Kidney (tissue), 14 donors: ENCODE measurements around the gene MBD5. TPM values are rescaled to one million over a fixed set of nuclear protein-coding genes. Genes with fewer than 3 reads are reported as not detected.

Experiments used
- DNase-seq, 5 donors: peaks; one replicate each; pipeline ENCODE4 v3.0.0-alpha.2; 2013 to 2020
- FAIRE-seq: peaks from 2 replicates; lab custom pipeline; 2012; peaks lifted over from hg19 to GRCh38; lab: Jason Lieb, UNC
- H3K27ac ChIP-seq, 2 donors: one replicate each; pipeline ENCODE4 v1.7.0; 2013; ENCODE audit warnings: low read depth in 2 of 2, low read length in 2 of 2, inconsistent platforms in 1 of 2
- H3K27me3 ChIP-seq: one replicate; pipeline ENCODE4 v1.7.1; 2013; ENCODE audit warnings: low read length, inconsistent platforms; ENCODE audit not compliant: control insufficient read depth, insufficient read depth
- H3K36me3 ChIP-seq, 3 donors: one replicate each; pipeline versions ENCODE4 v1.7.0 to v1.7.1; 2013; ENCODE audit warnings: low read length in 3 of 3, control low read depth in 1 of 3, inconsistent platforms in 1 of 3; ENCODE audit not compliant: insufficient read depth in 3 of 3, control insufficient read depth in 2 of 3
- H3K4me1 ChIP-seq, 3 donors: one replicate each; pipeline versions ENCODE4 v1.7.0 to v1.7.1; 2013; ENCODE audit warnings: low read length in 3 of 3, inconsistent platforms in 1 of 3, low read depth in 1 of 3; ENCODE audit not compliant: control insufficient read depth in 2 of 3, insufficient read depth in 2 of 3
- H3K4me3 ChIP-seq, 3 donors: one replicate each; pipeline versions ENCODE4 v1.7.0 to v1.8.1; 2013; ENCODE audit warnings: low read length in 3 of 3, control low read depth in 1 of 3, inconsistent platforms in 1 of 3
- H3K9ac ChIP-seq, 3 donors: one replicate each; pipeline versions ENCODE4 v1.7.0 to v1.7.1; 2013; ENCODE audit warnings: low read length in 3 of 3, control low read depth in 1 of 3, inconsistent platforms in 1 of 3
- H3K9me3 ChIP-seq, 3 donors: one replicate each; pipeline versions ENCODE4 v1.7.0 to v1.7.1; 2013; ENCODE audit warnings: low read length in 3 of 3, control low read depth in 1 of 3, inconsistent platforms in 1 of 3; ENCODE audit not compliant: control insufficient read depth in 2 of 3, insufficient read depth in 1 of 3
- CTCF ChIP-seq: IDR thresholded peaks from 3 replicates; pipeline ENCODE4 v1.5.1; 2012; ENCODE audit warnings: mild to moderate bottlenecking, moderate library complexity, borderline replicate concordance; ENCODE audit not compliant: insufficient read depth; ENCODE audit errors: extremely low read depth
- intact Hi-C: fragments of 100-400 bp; cut with DNase I; formaldehyde crosslinking; loops from one replicate; pipeline ENCODE4 v1.11.1; 2022
- polyA plus RNA-seq: library from polyadenylated mRNA; stranded (reverse); fragments of 350-450 nt; fragmentation: Illumina TruSeq; extraction: RNeasy Lipid Tissue Mini Kit (QIAGEN cat#74804); gene quantifications from one replicate; pipeline ENCODE4 v1.2.3, GENCODE V29; 2014; ENCODE audit warnings: low read depth, low replicate concordance; ENCODE audit not compliant: insufficient read depth
- total RNA-seq: library from RNA; stranded (reverse); fragmentation: NEBNext Ultra II Directional; extraction: Animal tissue kit (Norgen Biotek cat#: 25700); gene quantifications from one replicate; pipeline ENCODE4 v1.2.1, GENCODE V29; 2021
- donor health status: control.
- donor health status: control.
- donor health status: control.
- donor health status: control.
- donor health status: control.
- donor health status: DM: yes; HTN: yes; CAD: no.
- donor health status: Normal renal cell carcinoma (clear cell type).

MBD5 gene
- total and polyA plus RNA-seq, 2 donors from 2014 or later: 6.9 to 66.8 TPM

- FAIRE-seq (no peak), DNase-seq (no peak)
- Histone ChIP-seq H3K27me3 (no peaks in the 10 kb centered on the region), H3K9ac (no peak overlapping the region), H3K9me3 (no peaks in the 10 kb centered on the region), H3K27ac (no peak overlapping the region), H3K36me3 (no peaks in the 10 kb centered on the region), H3K4me1 (no peaks in the 10 kb centered on the region), H3K4me3 (no peak overlapping the region)
- intact Hi-C loops: no loop called here
- TF ChIP-seq CTCF: no peak
Measured at GRCh38 chr2:148475626-148476025, 454.7 kb downstream of the MBD5 start.

- H3K4me1 ChIP-seq: no peaks in the 10 kb centered on the region
- FAIRE-seq (no peak), DNase-seq (no peak)
- no peak overlapping the region for H3K9ac ChIP-seq
- no peaks in the 10 kb centered on the region for H3K9me3 ChIP-seq
- no peak overlapping the region for H3K27ac ChIP-seq
- intact Hi-C loops: no loop called here
- no peaks in the 10 kb centered on the region for H3K27me3 ChIP-seq
- H3K4me3 ChIP-seq: no peak overlapping the region
- H3K36me3 ChIP-seq: no peaks in the 10 kb centered on the region
- no peak for TF ChIP-seq CTCF
Measured at GRCh38 chr2:148479398-148479797, 458.5 kb downstream of the MBD5 start.

- no peak for TF ChIP-seq CTCF
- Histone ChIP-seq H3K9me3 (no peaks in the 10 kb centered on the region), H3K27me3 (no peaks in the 10 kb centered on the region), H3K9ac (no peak overlapping the region), H3K36me3 (no peaks in the 10 kb centered on the region), H3K4me1 (no peaks in the 10 kb centered on the region), H3K4me3 (no peak overlapping the region), H3K27ac (no peak overlapping the region)
- DNase-seq (peak in 3 of 5 donors; percentile 28 to 31 (median 29)), FAIRE-seq (no peak)
- intact Hi-C loops: no loop called here
Measured at GRCh38 chr2:148483665-148484064, 462.8 kb downstream of the MBD5 start.

GRCh38 chr2:148484066-148484465, 463.2 kb downstream of the MBD5 start:
- intact Hi-C loops: no loop called here
- Histone ChIP-seq H3K27me3 (no peaks in the 10 kb centered on the region), H3K4me3 (no peak overlapping the region), H3K9me3 (no peaks in the 10 kb centered on the region), H3K4me1 (no peaks in the 10 kb centered on the region), H3K9ac (no peak overlapping the region), H3K27ac (no peak overlapping the region), H3K36me3 (no peaks in the 10 kb centered on the region)
- DNase-seq: no peak
- TF ChIP-seq CTCF: no peak
- no peak for FAIRE-seq
